Stimulated activated CD4-positive, alpha-beta T cell treated with anti-CD3 and anti-CD28 coated beads, Interleukin-15, amount 100 ng/mL, for 24 hours (primary cell): Measurements from ENCODE around the gene ARID4B.
A peak's percentile ranks its signal among the peaks of the same experiment; 100 is the strongest.
"Not testable (repeated sequence)": the region's sequence is repeated elsewhere in the genome, so short reads cannot be mapped to it uniquely, and the experiment has no call there.

ENCODE experiments used
- DNase-seq: peaks from one replicate; pipeline ENCODE4 v3.0.0-alpha.2; 2020

ARID4B gene

GRCh38 chr1:235159284-235159683 is 168.7 kb downstream of the ARID4B start:
- not testable (repeated sequence) for DNase-seq

GRCh38 chr1:235158680-235159079 is 169.3 kb downstream of the ARID4B start:
- DNase-seq = no peak

DNA sequence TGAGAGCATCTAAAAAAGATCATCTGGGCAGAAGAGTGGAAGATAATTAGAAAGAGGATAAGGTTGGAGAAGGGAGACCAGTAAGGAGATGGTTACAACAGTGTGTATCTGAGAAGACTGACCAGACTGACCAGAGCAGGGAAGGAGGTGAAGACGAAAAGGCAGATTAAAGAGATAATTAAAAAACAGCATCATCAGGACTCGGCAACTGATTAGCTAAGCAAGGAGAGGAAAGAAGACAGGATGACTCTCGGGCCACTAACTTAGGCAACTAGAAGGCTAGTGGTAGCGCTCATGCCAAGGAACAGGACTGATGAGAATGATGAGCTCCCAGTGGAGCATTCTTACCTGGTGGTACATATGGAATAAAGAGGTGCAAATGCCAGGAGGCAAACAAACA is 170.8 kb downstream of the ARID4B start:
- DNase-seq = no peak

GRCh38 chr1:235156740-235157139 is 171.2 kb downstream of the ARID4B start:
- DNase-seq = no peak

- DNase-seq = no peak
Observed at GRCh38 chr1:235156265-235156664, 171.7 kb downstream of the ARID4B start.

GRCh38 chr1:235152235-235152634 is 175.7 kb downstream of the ARID4B start:
- no peak for DNase-seq

- DNase-seq = no peak
Observed at GRCh38 chr1:235151033-235151432, 176.9 kb downstream of the ARID4B start.

- DNase-seq = no peak
Observed at GRCh38 chr1:235149824-235150223, 178.2 kb downstream of the ARID4B start.

- no peak for DNase-seq
Observed at GRCh38 chr1:235147269-235147668, 180.7 kb downstream of the ARID4B start.

GRCh38 chr1:235145639-235146038 is 182.3 kb downstream of the ARID4B start:
- DNase-seq = no peak

- no peak for DNase-seq
Observed at GRCh38 chr1:235142991-235143390, 185.0 kb downstream of the ARID4B start.

- no peak for DNase-seq
Observed at GRCh38 chr1:235139315-235139714, 188.7 kb downstream of the ARID4B start.

GRCh38 chr1:235138821-235139220 is 189.2 kb downstream of the ARID4B start:
- peak; percentile 38 for DNase-seq

DNA sequence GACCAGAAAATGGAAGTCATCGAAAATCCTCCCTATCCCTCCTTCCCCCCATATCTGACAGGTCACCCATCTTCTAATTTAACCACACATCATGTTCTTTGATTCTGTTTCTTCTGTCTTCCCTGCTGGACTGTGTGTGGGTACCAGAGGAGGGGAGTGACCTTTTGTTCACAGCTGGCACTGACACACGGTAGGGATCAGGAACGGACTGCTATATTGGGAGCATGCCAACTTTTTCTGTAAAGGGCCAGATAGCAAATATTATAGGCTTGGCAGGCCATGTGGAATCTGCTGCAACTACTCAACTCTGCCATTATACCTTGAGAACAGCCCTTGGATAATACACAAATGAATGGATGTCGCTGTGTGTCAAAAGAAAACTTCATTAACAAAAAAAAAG is 191.9 kb downstream of the ARID4B start:
- DNase-seq = no peak

DNA sequence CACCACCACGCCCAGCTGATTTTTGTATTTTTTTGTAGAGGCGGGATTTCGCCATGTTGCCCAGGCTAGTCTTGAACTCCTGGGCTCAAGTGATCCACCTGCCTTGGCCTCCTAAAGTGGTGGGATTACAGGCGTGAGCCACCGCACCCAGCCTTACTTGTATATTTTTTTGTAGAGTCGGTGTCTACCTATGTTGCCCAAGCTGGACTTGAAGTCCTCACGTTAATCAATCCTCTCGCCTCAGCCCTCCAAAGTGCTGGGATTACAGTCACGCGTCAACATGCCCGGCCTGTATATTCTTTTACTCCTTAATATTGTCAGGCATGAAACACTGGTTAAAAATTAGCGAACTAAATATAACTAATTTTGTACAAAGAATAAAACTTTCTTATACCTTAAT is 193.8 kb downstream of the ARID4B start:
- DNase-seq = no peak

DNA sequence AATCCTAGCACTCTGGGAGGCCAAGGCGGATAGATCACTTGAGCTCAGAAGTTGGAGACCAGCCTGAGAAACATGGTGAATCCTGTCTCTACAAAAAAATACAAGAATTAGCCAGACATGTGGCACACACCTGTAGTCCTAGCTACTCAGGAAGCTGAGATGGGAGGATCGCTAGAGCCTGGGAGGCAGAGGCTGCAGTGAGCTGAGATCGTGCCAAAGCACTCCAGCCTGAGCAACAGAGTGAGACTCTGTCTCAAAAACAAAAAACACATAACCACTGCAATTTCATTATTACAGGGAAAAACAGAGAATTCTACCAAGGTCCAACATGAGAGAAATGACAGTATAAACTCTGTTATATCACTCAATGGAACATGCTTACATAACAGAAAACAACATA is 194.9 kb downstream of the ARID4B start:
- DNase-seq = no peak

- no peak for DNase-seq
Observed at GRCh38 chr1:235131961-235132360, 196.0 kb downstream of the ARID4B start.

DNA sequence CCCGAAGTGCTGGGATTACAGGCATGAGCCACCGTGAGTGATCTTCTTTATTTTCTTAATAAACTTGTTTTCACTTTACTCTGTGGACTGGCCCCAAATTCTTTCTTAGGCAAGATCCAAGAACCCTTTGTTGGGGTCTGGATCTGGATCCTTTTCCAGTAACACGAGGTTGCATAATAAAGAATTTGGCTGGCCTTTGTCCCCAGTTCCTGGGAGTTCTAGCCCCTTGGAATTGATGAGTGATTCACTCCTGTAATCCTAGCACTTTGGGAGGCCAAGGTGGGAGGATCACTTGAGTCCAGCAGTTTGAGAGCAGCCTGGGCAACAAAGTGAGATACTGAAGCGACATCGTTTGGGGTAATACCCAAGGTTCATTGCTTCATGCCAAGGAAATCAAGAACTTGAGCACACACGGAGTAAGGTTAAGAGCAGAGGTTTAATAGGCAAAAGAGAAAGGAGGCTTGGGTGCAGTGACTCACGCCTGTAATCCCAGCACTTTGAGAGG is 197.2 kb downstream of the ARID4B start:
- DNase-seq = no peak

- DNase-seq = no peak
Observed at GRCh38 chr1:235129774-235130570, 198.0 kb downstream of the ARID4B start.

- DNase-seq = peak; percentile 95
Observed at GRCh38 chr1:235128456-235129328, 199.3 kb downstream of the ARID4B start, which contains the start of gene TOMM20. TSS of gene TOMM20 (minus strand) at chr1:235128837. CDS start at chr1:235128715, 122 bp downstream.

GRCh38 chr1:235127732-235128455 is 200.1 kb downstream of the ARID4B start:
- no peak for DNase-seq

DNA sequence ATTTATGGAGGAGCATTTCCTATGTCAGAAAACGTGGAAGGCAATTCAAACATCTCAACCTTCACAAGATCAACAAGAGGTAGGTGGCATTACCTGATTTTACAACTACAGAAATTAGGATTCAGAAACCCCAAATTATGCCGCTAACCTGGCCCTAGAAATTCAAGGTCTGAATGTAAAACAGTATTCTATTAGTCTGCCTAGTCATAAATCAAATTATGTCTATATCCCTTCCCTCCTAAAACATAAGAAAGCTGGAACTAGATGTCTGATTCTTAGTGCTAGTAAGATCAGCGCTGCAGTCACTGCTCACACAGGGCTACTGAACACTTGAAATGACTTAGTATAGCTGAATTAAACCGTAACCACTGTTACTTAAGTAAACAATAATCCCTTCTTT is 200.8 kb downstream of the ARID4B start:
- DNase-seq = no peak

DNA sequence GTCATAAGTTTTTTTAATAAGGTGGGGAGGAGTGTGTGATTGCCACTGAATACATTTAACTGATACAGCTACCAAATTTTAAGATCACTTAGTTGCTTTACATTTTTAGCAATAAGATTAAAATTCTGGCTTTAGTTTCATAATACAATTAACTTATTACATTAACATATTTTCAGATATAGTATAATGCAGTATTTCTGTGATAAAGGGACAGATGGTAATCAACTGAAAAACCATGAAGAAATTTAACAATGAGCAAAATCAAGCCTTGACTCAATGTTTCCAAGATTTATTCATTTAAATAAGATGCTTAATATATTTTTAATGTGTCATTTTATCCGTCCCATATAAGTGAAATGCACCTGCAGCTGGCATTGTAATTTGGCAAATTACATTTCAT is 203.3 kb downstream of the ARID4B start:
- DNase-seq = no peak
